K562 (cell line): Measurements from ENCODE around the gene NDUFAF3. TPM values are rescaled to one million over a fixed set of nuclear protein-coding genes. Genes with fewer than 3 reads are reported as not detected.

Experiments used
- ATF7 ChIP-seq: fragments of 450-650 bp; IDR thresholded peaks from 2 replicates; pipeline ENCODE4 v1.7.1; 2014; ENCODE audit warnings: mild to moderate bottlenecking, moderate library complexity
- BDP1 ChIP-seq: IDR thresholded peaks from 3 replicates; pipeline ENCODE4 v1.6.1; 2011; ENCODE audit not compliant: insufficient read length, insufficient read depth
- CBX5 ChIP-seq: IDR thresholded peaks from 2 replicates; pipeline ENCODE4 v1.6.1; 2014; ENCODE audit warnings: low read depth, borderline replicate concordance
- ELF4 ChIP-seq: fragments of 450-650 bp; formaldehyde crosslinking; IDR thresholded peaks from 2 replicates; pipeline ENCODE4 v1.4.0; 2022; ENCODE audit warnings: missing genetic modification characterization
- FOSL1 ChIP-seq: fragments of 200-800 bp; sonication (Bioruptor generic); conservative IDR thresholded peaks from 2 replicates; pipeline ENCODE4 v1.6.1; 2016; ENCODE audit warnings: missing genetic modification characterization, missing compliant biosample characterization
- FUS ChIP-seq: fragments of 200-400 bp; formaldehyde crosslinking; optimal IDR thresholded peaks from 2 replicates; pipeline ENCODE3; 2017; ENCODE audit warnings: low read depth, low read length
- JUND ChIP-seq, 2 experiments: IDR thresholded peaks; 2 replicates in 1 of 2; 3 replicates in 1 of 2; pipeline ENCODE4 v1.6.1; 2011; ENCODE audit warnings: borderline replicate concordance in 2 of 2, low read depth in 2 of 2, low read length in 2 of 2, improper control_type of control experiment in 1 of 2, missing biosample characterization in 1 of 2, missing genetic modification characterization in 1 of 2, missing genetic modification reagents in 1 of 2
- KLF16 ChIP-seq: IDR thresholded peaks from 2 replicates; pipeline ENCODE4 v1.6.1; 2016; ENCODE audit warnings: antibody characterized with exemption
- POLR2B ChIP-seq: fragments of 450-650 bp; IDR thresholded peaks from 2 replicates; pipeline ENCODE4 v1.6.1; 2018; ENCODE audit warnings: low read depth; ENCODE audit not compliant: partially characterized antibody
- SMARCC2 ChIP-seq: fragments of 450-650 bp; IDR thresholded peaks from 2 replicates; pipeline ENCODE4 v1.6.1; 2017; ENCODE audit warnings: antibody characterized with exemption, moderate library complexity, mild to moderate bottlenecking, low read depth
- SMC3 ChIP-seq: conservative IDR thresholded peaks from 2 replicates; pipeline ENCODE4 v1.6.1; 2011; ENCODE audit warnings: low read depth, low read length, improper control_type of control experiment; ENCODE audit not compliant: insufficient read depth
- SREBF2 ChIP-seq: sonication (generic); formaldehyde crosslinking; IDR thresholded peaks from 2 replicates; pipeline ENCODE4 v1.4.0; 2020; ENCODE audit warnings: mild to moderate bottlenecking, missing genetic modification reagents
- SRSF1 ChIP-seq: fragments of 200-400 bp; formaldehyde crosslinking; IDR thresholded peaks from 2 replicates; pipeline ENCODE4 v1.6.1; 2017; ENCODE audit warnings: mild to moderate bottlenecking, low read depth, low read length, moderate library complexity
- TEAD1 ChIP-seq, 2 experiments: fragments of 450-650 bp in 1 of 2; sonication (generic) in 1 of 2; formaldehyde crosslinking; IDR thresholded peaks; 2 replicates each; pipeline versions ENCODE4 v1.4.0 to v1.8.0; 2020 to 2022; ENCODE audit warnings: mild to moderate bottlenecking in 2 of 2, missing genetic modification reagents in 1 of 2
- ZNF347 ChIP-seq: fragments of 450-650 bp; formaldehyde crosslinking; IDR thresholded peaks from 2 replicates; pipeline ENCODE4 v1.4.0; 2020; ENCODE audit warnings: low read depth, mild to moderate bottlenecking, moderate library complexity
- ZNF41 ChIP-seq: fragments of 250-450 bp; sonication (Bioruptor Pico); conservative IDR thresholded peaks from 2 replicates; pipeline ENCODE4 v1.4.0; 2020; ENCODE audit warnings: mild to moderate bottlenecking
- polyA plus RNA-seq, 8 experiments: library from polyadenylated mRNA; depleted of rRNA in 4 of 8; stranded (reverse) in 5 of 8; unstranded in 3 of 8; fragments of >200 nt; fragmentation: Nextera tagmentation in 2 of 8; fragmentation: Illumina TruSeq in 1 of 8; extraction: Ambion mirVana in 2 of 8; extraction: Trizol in 1 of 8; gene quantifications; 2 replicates each; pipeline versions ENCODE4 v1.2.1 to v1.2.3, GENCODE V29; 2011 to 2014; ENCODE audit warnings: inconsistent platforms in 1 of 8, missing spikeins in 1 of 8
- total RNA-seq, 7 experiments: library from RNA; depleted of rRNA in 6 of 7; stranded (reverse); fragments of >200 nt in 6 of 7; fragmentation: Illumina TruSeq in 2 of 7; extraction: Trizol in 2 of 7; gene quantifications; 2 replicates each; pipeline versions ENCODE4 v1.2.1 to v1.2.3, GENCODE V29; 2011 to 2021; ENCODE audit warnings: low replicate concordance in 1 of 7
- TF ChIP-seq, protein P1 (sequence below): fragments of 200-600 bp; sonication (generic); IDR thresholded peaks from one replicate; pipeline ENCODE4 v1.6.1; 2012; ENCODE audit warnings: mild to moderate bottlenecking, low read depth, low read length, inconsistent platforms

Gene NDUFAF3
- total and polyA plus RNA-seq, 9 of the 15 experiments (the other 6 are each of a cell fraction or from before 2014, with no cell fraction given) = 17.0 to 127 (median 36.3) TPM

DNA sequence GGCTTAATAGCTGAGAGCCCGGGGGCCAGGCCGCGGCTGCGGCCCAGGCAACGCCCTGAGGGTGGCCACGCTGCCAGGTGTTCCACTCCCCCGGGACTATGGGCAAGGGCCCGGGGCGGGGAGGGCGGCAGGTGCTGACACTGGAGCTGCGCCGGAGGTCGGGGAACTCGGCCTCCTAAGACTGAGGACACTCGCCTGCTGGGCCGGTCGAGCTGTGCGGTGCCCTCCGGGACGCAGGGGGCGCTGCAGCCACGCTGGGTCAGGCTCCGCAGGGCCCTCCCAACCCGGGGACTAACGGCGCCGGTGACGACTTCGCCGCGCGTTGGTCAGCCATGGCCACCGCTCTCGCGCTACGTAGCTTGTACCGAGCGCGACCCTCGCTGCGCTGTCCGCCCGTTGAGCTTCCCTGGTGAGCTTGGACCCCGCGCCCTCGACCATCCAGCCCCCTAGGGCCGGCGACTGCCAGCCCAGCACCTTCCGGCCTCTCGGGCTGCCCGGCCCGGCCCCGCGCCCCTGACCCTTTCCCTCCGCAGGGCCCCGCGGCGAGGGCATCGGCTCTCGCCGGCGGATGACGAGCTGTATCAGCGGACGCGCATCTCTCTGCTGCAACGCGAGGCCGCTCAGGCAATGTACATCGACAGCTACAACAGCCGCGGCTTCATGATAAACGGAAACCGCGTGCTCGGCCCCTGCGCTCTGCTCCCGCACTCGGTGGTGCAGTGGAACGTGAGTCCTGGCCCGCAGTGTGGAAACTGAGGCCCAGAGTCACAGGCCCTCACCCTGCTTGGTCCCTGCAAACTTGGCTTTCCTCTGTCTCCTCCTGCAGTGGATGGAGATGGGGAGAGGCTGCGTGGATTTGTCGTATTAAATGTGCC is at the start of gene NDUFAF3 (continued):
- TF ChIP-seq SREBF2 (CRISPR knock-in tag) (no peak), FUS (no peak), POLR2B (peak; percentile 63), SMC3 (no peak; the same call in 1 of the 2 replicates), ZNF347 (no peak), FOSL1 (tag) (0 out of 2 replicates have a peak, but pooled peaks have one; percentile 27), SRSF1 (no peak), KLF16 (no peak), ELF4 (CRISPR knock-in tag) (no peak), JUND (IDR thresholded peaks at IDR 0.05; ENCODE audit: borderline replicate concordance, low read depth, low read length) (peak; percentile 61), JUND (tag; IDR thresholded peaks at IDR 0.05; ENCODE audit: borderline replicate concordance, low read depth, low read length) (no peak; the same call in 2 of the 3 replicates), CBX5 (no peak), ZNF41 (CRISPR knock-in tag) (no peak), TEAD1 (CRISPR knock-in tag; IDR thresholded peaks at IDR 0.05) (peak in 1 of 2 experiments; percentile 78; a peak in 2 of 4 replicates), SMARCC2 (no peak), ATF7 (peak; percentile 84), BDP1 (no peak)
- TF ChIP-seq, protein P1, sequence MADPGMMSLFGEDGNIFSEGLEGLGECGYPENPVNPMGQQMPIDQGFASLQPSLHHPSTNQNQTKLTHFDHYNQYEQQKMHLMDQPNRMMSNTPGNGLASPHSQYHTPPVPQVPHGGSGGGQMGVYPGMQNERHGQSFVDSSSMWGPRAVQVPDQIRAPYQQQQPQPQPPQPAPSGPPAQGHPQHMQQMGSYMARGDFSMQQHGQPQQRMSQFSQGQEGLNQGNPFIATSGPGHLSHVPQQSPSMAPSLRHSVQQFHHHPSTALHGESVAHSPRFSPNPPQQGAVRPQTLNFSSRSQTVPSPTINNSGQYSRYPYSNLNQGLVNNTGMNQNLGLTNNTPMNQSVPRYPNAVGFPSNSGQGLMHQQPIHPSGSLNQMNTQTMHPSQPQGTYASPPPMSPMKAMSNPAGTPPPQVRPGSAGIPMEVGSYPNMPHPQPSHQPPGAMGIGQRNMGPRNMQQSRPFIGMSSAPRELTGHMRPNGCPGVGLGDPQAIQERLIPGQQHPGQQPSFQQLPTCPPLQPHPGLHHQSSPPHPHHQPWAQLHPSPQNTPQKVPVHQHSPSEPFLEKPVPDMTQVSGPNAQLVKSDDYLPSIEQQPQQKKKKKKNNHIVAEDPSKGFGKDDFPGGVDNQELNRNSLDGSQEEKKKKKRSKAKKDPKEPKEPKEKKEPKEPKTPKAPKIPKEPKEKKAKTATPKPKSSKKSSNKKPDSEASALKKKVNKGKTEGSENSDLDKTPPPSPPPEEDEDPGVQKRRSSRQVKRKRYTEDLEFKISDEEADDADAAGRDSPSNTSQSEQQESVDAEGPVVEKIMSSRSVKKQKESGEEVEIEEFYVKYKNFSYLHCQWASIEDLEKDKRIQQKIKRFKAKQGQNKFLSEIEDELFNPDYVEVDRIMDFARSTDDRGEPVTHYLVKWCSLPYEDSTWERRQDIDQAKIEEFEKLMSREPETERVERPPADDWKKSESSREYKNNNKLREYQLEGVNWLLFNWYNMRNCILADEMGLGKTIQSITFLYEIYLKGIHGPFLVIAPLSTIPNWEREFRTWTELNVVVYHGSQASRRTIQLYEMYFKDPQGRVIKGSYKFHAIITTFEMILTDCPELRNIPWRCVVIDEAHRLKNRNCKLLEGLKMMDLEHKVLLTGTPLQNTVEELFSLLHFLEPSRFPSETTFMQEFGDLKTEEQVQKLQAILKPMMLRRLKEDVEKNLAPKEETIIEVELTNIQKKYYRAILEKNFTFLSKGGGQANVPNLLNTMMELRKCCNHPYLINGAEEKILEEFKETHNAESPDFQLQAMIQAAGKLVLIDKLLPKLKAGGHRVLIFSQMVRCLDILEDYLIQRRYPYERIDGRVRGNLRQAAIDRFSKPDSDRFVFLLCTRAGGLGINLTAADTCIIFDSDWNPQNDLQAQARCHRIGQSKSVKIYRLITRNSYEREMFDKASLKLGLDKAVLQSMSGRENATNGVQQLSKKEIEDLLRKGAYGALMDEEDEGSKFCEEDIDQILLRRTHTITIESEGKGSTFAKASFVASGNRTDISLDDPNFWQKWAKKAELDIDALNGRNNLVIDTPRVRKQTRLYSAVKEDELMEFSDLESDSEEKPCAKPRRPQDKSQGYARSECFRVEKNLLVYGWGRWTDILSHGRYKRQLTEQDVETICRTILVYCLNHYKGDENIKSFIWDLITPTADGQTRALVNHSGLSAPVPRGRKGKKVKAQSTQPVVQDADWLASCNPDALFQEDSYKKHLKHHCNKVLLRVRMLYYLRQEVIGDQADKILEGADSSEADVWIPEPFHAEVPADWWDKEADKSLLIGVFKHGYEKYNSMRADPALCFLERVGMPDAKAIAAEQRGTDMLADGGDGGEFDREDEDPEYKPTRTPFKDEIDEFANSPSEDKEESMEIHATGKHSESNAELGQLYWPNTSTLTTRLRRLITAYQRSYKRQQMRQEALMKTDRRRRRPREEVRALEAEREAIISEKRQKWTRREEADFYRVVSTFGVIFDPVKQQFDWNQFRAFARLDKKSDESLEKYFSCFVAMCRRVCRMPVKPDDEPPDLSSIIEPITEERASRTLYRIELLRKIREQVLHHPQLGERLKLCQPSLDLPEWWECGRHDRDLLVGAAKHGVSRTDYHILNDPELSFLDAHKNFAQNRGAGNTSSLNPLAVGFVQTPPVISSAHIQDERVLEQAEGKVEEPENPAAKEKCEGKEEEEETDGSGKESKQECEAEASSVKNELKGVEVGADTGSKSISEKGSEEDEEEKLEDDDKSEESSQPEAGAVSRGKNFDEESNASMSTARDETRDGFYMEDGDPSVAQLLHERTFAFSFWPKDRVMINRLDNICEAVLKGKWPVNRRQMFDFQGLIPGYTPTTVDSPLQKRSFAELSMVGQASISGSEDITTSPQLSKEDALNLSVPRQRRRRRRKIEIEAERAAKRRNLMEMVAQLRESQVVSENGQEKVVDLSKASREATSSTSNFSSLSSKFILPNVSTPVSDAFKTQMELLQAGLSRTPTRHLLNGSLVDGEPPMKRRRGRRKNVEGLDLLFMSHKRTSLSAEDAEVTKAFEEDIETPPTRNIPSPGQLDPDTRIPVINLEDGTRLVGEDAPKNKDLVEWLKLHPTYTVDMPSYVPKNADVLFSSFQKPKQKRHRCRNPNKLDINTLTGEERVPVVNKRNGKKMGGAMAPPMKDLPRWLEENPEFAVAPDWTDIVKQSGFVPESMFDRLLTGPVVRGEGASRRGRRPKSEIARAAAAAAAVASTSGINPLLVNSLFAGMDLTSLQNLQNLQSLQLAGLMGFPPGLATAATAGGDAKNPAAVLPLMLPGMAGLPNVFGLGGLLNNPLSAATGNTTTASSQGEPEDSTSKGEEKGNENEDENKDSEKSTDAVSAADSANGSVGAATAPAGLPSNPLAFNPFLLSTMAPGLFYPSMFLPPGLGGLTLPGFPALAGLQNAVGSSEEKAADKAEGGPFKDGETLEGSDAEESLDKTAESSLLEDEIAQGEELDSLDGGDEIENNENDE = no peak
